BJ (cell line): Measurements from ENCODE around the gene NPIPA1. TPM values are rescaled to one million over a fixed set of nuclear protein-coding genes. Genes with fewer than 3 reads are reported as not detected.
"Not testable (repeated sequence)": the region's sequence is repeated elsewhere in the genome, so short reads cannot be mapped to it uniquely, and the experiment has no call there.

Experiments
- CTCF ChIA-PET: fragments of 350-600 bp; formaldehyde crosslinking; extraction: SDS; loops from one replicate; lab custom pipeline; 2021; ENCODE audit warnings: antibody characterized with exemption, inconsistent platforms; lab: Yijun Ruan, JAX
- POLR2A ChIA-PET: fragments of 300-600 bp; sonication (Branson Sonifier 250); formaldehyde crosslinking; extraction: SDS; loops from one replicate; lab custom pipeline; 2021; ENCODE audit warnings: antibody characterized with exemption; lab: Charles Lee
- DNase-seq: peaks from one replicate; pipeline ENCODE4 v3.0.0-alpha.2; 2011; ENCODE audit warnings: low read depth
- H3K27me3 ChIP-seq: 2 replicates; pipeline ENCODE4 v1.6.0; 2011; ENCODE audit warnings: low read length; ENCODE audit not compliant: control insufficient read depth, insufficient read depth
- H3K36me3 ChIP-seq: 2 replicates; pipeline ENCODE4 v1.5.1; 2011; ENCODE audit warnings: low read length; ENCODE audit not compliant: control insufficient read depth, insufficient read depth
- H3K4me3 ChIP-seq: 2 replicates; pipeline ENCODE4 v1.5.1; 2011; ENCODE audit warnings: low read depth, mild to moderate bottlenecking, control low read depth, low read length
- polyA minus RNA-seq: library from RNA; depleted of rRNA, polyadenylated mRNA; stranded (reverse); fragments of >200 nt; gene quantifications from 2 replicates; pipeline ENCODE4 v1.2.3, GENCODE V29; 2011; rRNA and poly(A)+ RNA removed
- polyA plus RNA-seq: library from polyadenylated mRNA; depleted of rRNA; stranded (reverse); fragments of >200 nt; gene quantifications from 2 replicates; pipeline ENCODE4 v1.2.3, GENCODE V29; 2011; rRNA removed
- TF ChIP-seq, protein P1 (sequence below): IDR thresholded peaks from 2 replicates; pipeline ENCODE4 v1.5.1; 2011; ENCODE audit warnings: low read depth, mild to moderate bottlenecking, control low read depth, inconsistent platforms, low read length, moderate library complexity; ENCODE audit not compliant: insufficient read depth

The NPIPA1 gene
- polyA plus RNA-seq (77.0 and 83.3 TPM in 2 replicates), polyA minus RNA-seq (14.8 and 20.9 TPM in 2 replicates)

DNA sequence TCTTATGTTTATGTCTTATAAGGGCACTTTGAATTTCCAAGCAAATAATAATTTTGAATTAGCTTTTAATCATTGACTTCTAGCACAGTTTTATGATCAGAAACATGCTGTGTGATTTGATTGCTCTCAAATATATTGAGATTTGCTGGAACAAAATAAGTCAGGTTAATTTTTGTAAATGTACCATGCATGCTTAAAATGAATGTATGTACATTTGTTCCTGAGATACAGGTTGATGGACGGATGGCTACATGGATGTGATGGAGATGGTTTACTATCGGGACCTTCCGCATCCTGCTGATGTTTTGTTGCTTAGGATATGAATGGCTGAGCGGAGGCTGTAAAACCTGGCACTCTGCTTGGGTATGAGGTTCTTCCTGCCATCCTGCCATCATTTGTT lies at the start of gene NPIPA1:
Gene NPIPA1 (plus strand): TSS at position 301 of the 400 bp plus-strand sequence. CDS start 0 bp downstream, at position 301.
- DNase-seq, H3K4me3 ChIP-seq, CTCF ChIA-PET, POLR2A ChIA-PET, H3K36me3 ChIP-seq, H3K27me3 ChIP-seq: not testable (repeated sequence)

DNA sequence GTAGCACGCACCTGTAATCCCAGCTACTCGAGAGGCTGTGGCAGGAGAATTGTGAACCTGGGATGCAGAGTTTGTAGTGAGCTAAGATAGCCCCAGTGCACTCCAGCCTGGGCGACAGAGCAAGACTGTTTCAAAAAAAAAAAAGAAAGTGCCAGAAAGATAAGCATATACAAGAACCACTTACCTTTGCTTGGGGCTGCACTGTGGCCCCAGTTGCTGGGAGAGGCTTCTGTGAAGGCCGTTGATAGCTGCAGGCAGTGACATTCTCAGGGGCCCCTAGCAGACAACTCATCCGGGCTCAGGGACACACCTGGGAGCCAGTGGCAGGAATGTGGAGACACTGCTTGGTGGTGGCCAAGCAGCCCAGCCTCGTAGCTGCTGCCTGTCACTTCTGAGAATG lies 45.1 kb upstream of the NPIPA1 start:
- DNase-seq, POLR2A ChIA-PET, H3K27me3 ChIP-seq, H3K4me3 ChIP-seq, H3K36me3 ChIP-seq, CTCF ChIA-PET: not testable (repeated sequence)

DNA sequence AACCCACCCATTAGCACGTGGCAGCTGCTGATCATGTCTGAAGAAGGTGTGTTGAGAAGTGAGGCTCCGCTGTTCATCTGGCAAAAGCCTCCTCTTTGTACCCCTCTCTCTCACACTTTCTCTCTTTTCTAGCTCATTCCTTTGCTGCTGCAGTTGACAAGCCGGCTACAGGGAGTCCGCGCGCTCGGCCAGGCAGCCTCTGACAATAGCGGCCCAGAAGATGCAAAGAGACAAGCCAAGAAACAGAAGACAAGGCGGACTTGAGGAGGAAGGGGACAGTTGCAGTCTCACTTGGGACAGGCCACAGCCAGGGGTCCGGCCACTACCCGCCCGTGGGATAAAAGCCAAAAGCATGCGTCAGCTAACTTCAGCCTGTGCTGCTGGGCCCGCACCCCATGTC lies 41.9 kb upstream of the NPIPA1 start:
- H3K27me3 ChIP-seq, POLR2A ChIA-PET, CTCF ChIA-PET, H3K4me3 ChIP-seq, DNase-seq, H3K36me3 ChIP-seq: not testable (repeated sequence)

DNA sequence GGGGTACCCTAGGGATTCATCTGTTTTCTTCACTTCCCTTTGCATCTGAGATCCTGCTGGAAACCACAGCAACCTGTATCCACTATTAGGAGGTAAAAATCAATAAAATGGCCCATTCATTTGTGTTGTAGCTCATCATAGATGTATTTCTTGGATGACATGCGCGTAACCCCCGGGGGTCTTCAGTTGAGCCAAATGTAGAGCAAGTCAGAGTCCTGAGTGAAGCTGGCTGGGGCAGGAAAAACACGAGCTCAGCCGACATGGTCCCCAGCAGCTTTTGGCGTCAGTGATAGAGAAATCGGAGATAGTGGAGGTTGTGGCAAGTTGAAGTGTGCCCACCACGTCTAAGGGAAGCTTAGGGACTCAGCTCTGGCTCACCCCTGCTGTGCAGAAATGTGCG lies 41.2 kb upstream of the NPIPA1 start:
- POLR2A ChIA-PET, H3K4me3 ChIP-seq, H3K36me3 ChIP-seq, H3K27me3 ChIP-seq, DNase-seq, CTCF ChIA-PET: not testable (repeated sequence)

DNA sequence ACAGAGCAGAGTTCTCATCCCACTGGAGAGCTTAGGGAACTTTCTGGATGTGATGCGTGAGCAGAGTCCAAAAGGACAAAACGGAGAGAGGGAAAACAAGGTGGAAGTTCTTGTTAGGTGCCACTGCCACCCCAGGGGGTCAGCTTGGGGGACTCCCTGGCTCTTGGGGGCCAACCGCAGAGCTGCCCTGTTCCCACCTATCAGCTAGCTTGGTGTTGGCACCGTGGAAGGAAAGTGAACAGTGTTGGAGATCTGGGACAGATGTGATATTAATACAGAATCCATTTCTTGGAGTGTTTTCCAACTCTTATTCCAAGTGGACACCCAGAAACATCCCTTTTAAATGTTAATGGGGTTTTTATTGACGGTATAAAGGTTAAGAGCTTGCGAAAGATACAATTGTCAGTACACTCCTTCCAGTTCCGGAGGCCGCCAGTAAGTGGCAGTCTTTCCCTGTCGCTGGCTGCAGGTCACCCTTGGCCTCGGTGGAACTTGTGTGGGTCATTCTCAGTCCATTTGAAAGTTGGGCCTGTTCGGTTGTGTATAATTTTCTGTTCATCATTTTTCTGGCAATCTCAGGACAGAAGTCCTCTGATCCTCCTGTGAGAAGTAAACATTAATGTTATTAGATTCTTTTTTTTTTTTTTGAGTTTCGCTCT lies 40.1 kb upstream of the NPIPA1 start:
- H3K27me3 ChIP-seq, POLR2A ChIA-PET, CTCF ChIA-PET, H3K4me3 ChIP-seq, DNase-seq, H3K36me3 ChIP-seq: not testable (repeated sequence)
- TF ChIP-seq, protein P1, sequence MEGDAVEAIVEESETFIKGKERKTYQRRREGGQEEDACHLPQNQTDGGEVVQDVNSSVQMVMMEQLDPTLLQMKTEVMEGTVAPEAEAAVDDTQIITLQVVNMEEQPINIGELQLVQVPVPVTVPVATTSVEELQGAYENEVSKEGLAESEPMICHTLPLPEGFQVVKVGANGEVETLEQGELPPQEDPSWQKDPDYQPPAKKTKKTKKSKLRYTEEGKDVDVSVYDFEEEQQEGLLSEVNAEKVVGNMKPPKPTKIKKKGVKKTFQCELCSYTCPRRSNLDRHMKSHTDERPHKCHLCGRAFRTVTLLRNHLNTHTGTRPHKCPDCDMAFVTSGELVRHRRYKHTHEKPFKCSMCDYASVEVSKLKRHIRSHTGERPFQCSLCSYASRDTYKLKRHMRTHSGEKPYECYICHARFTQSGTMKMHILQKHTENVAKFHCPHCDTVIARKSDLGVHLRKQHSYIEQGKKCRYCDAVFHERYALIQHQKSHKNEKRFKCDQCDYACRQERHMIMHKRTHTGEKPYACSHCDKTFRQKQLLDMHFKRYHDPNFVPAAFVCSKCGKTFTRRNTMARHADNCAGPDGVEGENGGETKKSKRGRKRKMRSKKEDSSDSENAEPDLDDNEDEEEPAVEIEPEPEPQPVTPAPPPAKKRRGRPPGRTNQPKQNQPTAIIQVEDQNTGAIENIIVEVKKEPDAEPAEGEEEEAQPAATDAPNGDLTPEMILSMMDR: peak; percentile 24

DNA sequence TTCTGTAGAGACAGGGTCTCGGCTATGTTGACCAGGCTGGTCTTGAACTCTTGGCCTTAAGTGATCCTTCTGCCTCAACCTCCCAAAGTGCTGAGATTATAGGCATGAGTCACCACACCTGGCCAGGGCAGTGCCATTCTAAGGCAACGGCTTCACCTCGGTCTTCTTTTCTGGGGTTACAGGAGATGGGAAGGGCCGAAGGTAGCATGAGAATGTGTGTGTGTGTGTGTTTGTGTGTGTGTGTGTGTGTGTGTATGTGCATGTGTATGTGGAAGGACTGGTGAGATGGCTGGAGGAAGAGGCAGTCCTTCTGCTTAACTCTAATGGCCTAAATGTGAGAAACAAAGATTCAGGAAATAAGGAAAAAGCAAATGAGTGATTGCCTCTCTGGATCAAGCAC lies 39.1 kb upstream of the NPIPA1 start:
- POLR2A ChIA-PET, H3K27me3 ChIP-seq, H3K36me3 ChIP-seq, H3K4me3 ChIP-seq, CTCF ChIA-PET, DNase-seq: not testable (repeated sequence)

DNA sequence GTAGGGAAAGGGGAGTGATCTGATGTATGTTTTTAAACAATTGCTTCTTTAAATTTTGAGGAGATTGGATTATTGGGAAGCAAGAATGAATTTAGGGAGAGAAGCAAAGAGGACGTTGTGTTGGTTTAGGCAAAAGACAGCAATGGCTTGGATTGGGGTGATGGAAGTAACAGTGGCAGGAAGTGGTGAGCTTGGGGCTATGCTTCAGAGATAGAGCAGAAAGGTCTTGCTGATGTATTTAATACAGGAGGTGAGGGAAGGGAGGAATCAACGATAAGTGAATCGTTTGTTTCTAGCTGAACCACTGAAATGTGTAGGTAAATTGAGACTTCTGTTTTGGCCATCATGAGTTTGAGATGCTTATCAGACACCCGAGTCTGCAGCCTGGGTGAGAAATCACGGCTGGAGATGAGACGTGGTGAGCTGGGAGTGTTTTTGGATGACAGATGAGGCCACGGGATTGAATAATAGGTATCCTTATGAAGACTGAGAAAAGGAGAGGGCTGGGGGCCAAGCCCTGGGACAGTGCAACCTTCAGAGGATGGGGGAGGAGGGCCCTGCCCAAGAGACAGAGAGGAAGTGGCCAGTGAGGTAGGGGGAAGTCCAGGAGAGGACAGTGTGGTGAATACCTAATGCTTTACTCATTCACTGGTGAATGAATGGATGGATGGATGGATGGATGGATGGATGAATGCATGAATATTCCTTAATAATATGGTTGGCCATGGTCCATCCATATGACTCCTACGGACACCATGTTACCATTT lies 33.9 kb upstream of the NPIPA1 start:
- H3K27me3 ChIP-seq, CTCF ChIA-PET, POLR2A ChIA-PET, H3K36me3 ChIP-seq, H3K4me3 ChIP-seq, DNase-seq: not testable (repeated sequence)

DNA sequence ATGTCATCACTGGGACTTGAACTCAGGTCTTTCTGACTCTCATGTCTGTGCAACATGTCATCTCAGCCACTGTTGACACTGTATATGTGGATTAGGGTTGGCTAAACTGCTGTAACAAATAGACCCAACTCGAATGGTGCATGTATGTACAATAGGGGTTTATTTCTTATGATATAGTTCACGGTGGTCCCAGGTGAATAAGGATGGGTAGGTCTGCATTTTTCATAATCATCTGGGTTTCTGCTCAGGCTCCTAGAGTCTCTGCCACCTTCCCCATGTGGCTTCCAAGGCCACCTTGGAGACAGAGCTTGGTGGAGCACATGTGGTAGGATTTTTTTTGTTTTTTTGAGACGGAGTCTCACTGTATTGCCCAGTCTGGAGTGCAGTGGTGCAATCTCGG lies 27.5 kb upstream of the NPIPA1 start:
- H3K36me3 ChIP-seq, H3K27me3 ChIP-seq, POLR2A ChIA-PET, H3K4me3 ChIP-seq, CTCF ChIA-PET, DNase-seq: not testable (repeated sequence)

DNA sequence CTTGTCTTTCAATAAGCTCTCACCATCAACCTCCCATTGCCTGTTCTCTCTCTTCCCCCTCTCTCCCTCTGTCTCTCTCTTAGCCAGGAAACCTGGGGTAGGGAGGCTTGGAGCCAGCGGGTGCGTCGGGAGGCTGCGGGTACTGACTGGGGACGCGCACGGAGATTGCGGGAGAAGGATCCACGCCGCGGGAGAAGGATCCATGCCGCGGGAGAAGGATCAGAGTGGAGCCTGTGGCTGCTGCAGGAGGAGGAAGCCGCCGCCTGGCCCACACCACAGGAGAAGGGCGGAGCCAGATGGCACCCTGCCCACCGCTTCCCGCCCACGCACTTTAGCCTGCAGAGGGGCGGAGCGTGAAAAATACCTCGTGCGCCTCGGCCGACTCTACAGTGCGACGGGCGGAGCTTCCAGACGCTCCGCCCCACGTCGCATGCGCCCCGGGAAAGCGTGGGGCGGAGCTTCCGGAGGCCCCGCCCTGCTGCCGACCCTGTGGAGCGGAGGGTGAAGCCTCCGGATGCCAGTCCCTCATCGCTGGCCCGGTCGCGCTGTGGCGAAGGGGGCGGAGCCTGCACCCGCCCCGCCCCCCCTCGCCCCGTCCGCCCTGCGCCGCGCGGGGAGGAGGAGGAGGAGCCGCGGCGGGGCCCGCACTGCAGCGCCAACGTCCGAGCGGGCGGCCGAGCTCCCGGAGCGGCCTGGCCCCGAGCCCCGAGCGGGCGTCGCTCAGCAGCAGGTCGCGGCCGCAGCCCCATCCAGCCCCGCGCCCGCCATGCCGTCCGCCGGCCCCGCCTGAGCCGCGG lies 26.2 kb upstream of the NPIPA1 start:
- H3K36me3 ChIP-seq, DNase-seq, H3K27me3 ChIP-seq, H3K4me3 ChIP-seq, CTCF ChIA-PET, POLR2A ChIA-PET: not testable (repeated sequence)

DNA sequence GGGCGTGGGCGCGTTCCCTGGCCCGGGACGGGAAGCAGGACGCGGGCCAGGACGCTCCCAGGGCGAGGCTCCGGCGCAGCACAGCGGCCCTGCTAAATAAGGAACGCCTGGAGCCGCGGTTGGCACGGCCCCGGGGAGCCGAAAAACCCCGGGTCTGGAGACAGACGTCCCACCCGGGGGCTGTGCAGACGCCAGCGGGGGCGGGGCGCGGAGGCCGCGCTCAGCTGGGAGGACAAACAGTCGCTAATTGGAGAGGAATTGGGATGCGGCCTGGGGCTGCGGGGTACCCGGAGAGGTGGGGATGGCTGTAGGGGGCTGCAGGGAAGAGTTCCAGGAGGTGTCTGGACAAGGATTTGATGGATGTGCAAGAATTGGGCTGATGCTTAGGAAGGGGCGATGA lies 25.3 kb upstream of the NPIPA1 start:
- H3K36me3 ChIP-seq, H3K27me3 ChIP-seq, DNase-seq, CTCF ChIA-PET, POLR2A ChIA-PET: not testable (repeated sequence)
- peak overlapping the region; percentile 43 for H3K4me3 ChIP-seq

DNA sequence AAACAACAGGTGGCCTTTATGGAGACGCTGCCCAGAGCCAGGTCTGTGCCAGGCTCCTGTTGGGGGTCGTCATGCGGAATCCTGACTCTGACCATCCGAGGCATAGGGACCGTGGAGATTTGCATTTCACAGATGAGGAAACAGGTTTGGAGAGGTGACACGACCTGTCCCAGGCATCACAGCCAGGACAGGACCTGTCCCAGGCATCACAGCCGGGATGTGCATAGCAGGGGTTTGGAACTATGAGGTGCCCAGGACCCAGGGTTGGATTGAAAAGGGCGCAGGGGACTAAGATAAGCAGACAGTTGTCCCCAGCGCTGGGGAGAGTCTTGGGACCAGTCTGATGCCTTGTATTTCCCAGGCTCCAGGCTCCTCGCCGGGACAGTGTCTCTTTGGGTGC lies 24.7 kb upstream of the NPIPA1 start:
- DNase-seq, H3K36me3 ChIP-seq, H3K27me3 ChIP-seq, POLR2A ChIA-PET, CTCF ChIA-PET, H3K4me3 ChIP-seq: not testable (repeated sequence)
